ENCODE results near the gene FOXO6. TPM values are rescaled to one million over a fixed set of nuclear protein-coding genes. Genes with fewer than 3 reads are reported as not detected.
A peak's percentile ranks its signal among the peaks of the same experiment; 100 is the strongest.

FOXO6 gene
- total RNA-seq, 1 donor from 2014 or later = 11.7 TPM

DNA sequence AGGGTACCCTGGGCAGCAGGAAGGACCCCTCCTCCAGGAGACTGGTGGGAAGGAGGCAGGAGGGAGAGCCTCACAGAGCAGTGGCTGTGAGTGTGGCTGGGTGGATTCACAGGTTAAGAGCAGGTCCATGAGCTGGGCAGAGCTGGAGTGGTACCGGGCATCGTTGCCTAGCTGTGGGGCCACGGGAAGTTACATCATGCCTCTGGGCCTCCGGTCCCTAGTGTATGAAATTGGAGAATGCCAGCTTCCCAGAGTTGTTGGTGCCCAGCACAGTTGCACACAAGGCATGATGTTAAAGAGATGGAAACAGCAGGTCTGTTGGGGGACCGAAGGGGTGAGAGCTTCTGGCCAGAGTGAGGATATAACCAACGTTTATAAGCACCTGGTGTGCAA is 18.5 kb downstream of the FOXO6 start:
- H3K4me3 Mint-ChIP-seq (ENCODE audit: unreplicated experiment) = no peak overlapping the region
- H3K27me3 Mint-ChIP-seq (ENCODE audit: unreplicated experiment) = peaks cover 21% of the 10 kb centered on the region

DNA sequence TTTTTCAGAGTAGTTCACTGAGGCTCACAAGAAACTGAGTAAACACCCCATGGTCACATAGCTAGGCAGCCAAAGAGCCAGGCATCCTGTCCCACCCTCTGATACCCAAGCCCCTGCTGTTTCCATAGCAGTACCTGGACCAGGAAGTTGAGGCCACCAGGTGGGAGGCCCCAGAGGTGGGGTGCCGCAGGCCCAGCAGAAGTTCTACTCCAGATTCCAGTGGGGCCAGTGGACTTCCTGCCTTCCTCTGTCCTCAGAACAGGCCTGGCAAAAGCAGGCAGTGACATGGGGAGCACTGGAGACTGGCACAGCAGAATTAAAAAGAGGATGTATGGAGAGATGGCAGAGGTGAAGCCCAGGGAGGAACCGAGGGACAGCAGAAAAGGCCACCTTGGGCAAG is 19.0 kb downstream of the FOXO6 start:
- Mint-ChIP-seq H3K9me3 (ENCODE audit: unreplicated experiment) (peaks cover 9% of the 10 kb centered on the region), H3K4me3 (ENCODE audit: unreplicated experiment) (peak overlapping the region; percentile 16), H3K27me3 (ENCODE audit: unreplicated experiment) (peaks cover 24% of the 10 kb centered on the region), H3K27ac (ENCODE audit: unreplicated experiment) (no peak overlapping the region), H3K36me3 (ENCODE audit: unreplicated experiment) (peaks cover 16% of the 10 kb centered on the region), H3K4me1 (ENCODE audit: low read depth, unreplicated experiment) (peaks cover 33% of the 10 kb centered on the region)
- no peak for DNase-seq
- TF ChIP-seq, protein P1, sequence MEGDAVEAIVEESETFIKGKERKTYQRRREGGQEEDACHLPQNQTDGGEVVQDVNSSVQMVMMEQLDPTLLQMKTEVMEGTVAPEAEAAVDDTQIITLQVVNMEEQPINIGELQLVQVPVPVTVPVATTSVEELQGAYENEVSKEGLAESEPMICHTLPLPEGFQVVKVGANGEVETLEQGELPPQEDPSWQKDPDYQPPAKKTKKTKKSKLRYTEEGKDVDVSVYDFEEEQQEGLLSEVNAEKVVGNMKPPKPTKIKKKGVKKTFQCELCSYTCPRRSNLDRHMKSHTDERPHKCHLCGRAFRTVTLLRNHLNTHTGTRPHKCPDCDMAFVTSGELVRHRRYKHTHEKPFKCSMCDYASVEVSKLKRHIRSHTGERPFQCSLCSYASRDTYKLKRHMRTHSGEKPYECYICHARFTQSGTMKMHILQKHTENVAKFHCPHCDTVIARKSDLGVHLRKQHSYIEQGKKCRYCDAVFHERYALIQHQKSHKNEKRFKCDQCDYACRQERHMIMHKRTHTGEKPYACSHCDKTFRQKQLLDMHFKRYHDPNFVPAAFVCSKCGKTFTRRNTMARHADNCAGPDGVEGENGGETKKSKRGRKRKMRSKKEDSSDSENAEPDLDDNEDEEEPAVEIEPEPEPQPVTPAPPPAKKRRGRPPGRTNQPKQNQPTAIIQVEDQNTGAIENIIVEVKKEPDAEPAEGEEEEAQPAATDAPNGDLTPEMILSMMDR (IDR thresholded peaks at IDR 0.05; ENCODE audit: partially characterized antibody, unreplicated experiment) = no peak

More for the DNA sequence above, 18.5 kb downstream of the FOXO6 start:
- DNase-seq = no peak
- Mint-ChIP-seq H3K9me3 (ENCODE audit: unreplicated experiment) (peaks cover 7% of the 10 kb centered on the region), H3K27ac (ENCODE audit: unreplicated experiment) (no peak overlapping the region), H3K4me1 (ENCODE audit: low read depth, unreplicated experiment) (peaks cover 28% of the 10 kb centered on the region), H3K36me3 (ENCODE audit: unreplicated experiment) (peaks cover 15% of the 10 kb centered on the region)
- TF ChIP-seq, protein P1 (IDR thresholded peaks at IDR 0.05; ENCODE audit: partially characterized antibody, unreplicated experiment) = no peak

DNA sequence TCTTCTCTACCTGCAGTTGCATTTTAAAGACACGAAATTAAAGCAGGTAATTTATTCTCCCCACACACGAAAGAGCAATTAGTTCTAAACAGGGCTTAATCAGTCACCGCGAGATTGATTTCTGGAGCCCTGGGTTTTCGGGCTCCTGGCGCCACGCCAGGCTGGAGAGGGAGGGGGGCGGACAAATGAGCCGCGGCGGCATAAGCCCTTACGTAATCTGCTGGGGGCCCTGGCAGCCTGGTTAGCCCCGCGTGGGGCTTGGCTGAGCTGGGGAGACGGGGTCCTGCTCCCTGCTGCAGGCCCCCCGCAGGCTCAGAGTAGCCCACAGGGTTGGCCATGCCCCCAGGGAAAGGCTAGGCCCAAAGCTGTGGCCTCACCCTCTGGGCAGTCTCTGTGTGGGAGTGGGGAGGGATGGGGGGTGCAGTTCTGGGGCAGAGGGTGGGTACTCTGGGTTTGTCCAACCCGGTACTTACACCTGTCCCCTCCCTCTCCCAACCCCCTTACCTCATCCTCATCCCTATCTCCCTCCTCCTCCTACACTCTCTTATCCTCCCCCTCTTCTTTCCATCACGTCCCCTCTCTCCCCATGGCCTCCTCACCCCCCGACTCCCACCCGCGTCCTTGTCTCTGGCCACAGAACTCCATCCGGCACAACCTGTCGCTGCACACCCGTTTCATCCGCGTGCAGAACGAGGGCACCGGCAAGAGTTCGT is 19.9 kb downstream of the FOXO6 start:
- Mint-ChIP-seq H3K4me1 (ENCODE audit: low read depth, unreplicated experiment) (peaks cover 32% of the 10 kb centered on the region), H3K36me3 (ENCODE audit: unreplicated experiment) (peaks cover 16% of the 10 kb centered on the region), H3K4me3 (ENCODE audit: unreplicated experiment) (peak overlapping the region; percentile 42), H3K27ac (ENCODE audit: unreplicated experiment) (peak overlapping the region; percentile 48), H3K9me3 (ENCODE audit: unreplicated experiment) (peaks cover 9% of the 10 kb centered on the region), H3K27me3 (ENCODE audit: unreplicated experiment) (peaks cover 27% of the 10 kb centered on the region)
- TF ChIP-seq, protein P1 (IDR thresholded peaks at IDR 0.05; ENCODE audit: partially characterized antibody, unreplicated experiment) = no peak
- DNase-seq = peak; percentile 50

DNA sequence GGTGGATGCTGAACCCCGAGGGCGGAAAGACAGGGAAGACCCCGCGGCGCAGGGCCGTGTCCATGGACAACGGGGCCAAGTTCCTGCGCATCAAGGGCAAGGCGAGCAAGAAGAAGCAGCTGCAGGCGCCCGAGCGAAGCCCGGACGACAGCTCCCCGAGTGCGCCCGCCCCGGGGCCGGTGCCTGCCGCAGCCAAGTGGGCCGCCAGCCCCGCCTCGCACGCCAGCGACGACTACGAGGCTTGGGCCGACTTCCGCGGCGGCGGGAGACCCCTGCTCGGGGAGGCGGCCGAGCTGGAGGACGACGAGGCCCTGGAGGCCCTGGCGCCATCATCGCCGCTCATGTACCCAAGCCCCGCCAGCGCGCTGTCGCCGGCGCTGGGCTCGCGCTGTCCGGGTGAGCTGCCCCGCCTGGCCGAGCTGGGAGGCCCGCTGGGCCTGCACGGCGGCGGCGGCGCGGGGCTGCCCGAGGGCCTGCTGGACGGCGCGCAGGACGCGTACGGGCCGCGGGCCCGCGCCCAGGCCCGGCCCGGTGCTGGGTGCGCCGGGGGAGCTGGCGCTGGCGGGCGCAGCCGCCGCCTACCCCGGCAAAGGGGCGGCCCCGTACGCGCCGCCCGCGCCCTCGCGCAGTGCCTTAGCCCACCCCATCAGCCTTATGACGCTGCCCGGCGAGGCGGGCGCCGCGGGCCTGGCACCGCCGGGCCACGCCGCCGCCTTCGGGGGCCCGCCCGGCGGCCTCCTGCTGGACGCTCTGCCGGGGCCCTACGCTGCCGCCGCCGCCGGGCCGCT is 20.7 kb downstream of the FOXO6 start:
- Mint-ChIP-seq H3K36me3 (ENCODE audit: unreplicated experiment) (peaks cover 16% of the 10 kb centered on the region), H3K4me1 (ENCODE audit: low read depth, unreplicated experiment) (peaks cover 29% of the 10 kb centered on the region), H3K27me3 (ENCODE audit: unreplicated experiment) (peaks cover 27% of the 10 kb centered on the region), H3K4me3 (ENCODE audit: unreplicated experiment) (peak overlapping the region; percentile 42), H3K27ac (ENCODE audit: unreplicated experiment) (no peak overlapping the region), H3K9me3 (ENCODE audit: unreplicated experiment) (peaks cover 9% of the 10 kb centered on the region)
- peak; percentile 52 for DNase-seq
- TF ChIP-seq, protein P1 (IDR thresholded peaks at IDR 0.05; ENCODE audit: partially characterized antibody, unreplicated experiment) = no peak
